Epidermal melanocyte (primary cell): ENCODE measurements around the gene ADARB1.

Source experiments
- DNase-seq: peaks from one replicate; pipeline ENCODE4 v3.0.0; 2011; ENCODE audit warnings: low spot score; ENCODE audit not compliant: insufficient read length

ADARB1 gene

DNA sequence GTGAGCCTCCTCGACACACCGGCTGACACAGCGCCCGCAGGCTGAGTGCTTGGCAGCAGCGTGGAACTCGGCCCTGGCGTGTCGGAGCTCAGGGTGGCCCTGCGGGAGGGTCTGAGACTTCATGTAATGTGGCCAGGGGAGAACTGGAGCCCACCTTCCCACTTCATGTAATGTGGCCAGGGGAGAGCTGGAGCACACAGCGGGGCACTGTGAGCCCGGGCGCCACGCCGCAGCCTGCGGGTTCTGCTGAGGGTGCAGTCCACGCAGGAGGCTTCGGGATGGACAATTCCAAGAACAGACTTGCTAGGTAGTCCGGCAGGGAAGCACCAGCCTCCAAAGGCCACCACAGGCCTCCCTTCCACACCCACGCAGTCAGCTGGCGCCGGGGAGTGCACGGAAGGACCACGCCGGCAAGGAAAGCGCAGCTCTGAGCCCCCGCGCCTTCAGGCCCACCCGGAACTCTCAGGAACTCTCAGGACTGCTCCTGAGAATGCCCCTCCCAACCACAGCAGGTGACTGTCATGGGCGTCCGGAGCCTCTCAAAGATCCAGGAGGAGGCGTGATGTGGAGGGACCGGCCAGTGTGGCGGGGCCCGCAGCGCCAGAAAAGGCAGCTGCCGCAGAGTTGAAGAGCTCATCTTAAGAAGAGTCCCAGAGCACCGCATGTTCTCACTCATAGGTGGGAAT lies 19.3 kb upstream of the ADARB1 start:
- no peak for DNase-seq

DNA sequence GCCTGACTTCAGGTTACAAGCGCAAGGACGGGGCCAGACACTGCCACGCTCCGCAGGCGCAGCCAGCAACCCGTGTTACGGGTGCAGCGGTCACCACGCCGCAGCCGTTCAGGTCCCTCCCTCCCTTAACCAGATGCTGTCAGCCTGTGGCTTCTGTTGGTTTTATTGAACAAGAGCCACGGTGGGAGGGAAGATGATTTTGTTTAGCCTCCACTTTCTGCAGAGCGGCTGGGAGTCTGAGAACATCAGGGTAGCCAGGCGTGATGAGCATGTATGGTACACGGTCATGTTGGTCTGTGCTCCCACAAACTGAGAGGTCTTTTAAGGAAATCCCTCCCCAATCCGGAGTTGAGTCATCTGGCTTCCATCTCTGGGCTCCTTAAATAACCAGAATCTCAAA lies 18.5 kb upstream of the ADARB1 start:
- no peak for DNase-seq

DNA sequence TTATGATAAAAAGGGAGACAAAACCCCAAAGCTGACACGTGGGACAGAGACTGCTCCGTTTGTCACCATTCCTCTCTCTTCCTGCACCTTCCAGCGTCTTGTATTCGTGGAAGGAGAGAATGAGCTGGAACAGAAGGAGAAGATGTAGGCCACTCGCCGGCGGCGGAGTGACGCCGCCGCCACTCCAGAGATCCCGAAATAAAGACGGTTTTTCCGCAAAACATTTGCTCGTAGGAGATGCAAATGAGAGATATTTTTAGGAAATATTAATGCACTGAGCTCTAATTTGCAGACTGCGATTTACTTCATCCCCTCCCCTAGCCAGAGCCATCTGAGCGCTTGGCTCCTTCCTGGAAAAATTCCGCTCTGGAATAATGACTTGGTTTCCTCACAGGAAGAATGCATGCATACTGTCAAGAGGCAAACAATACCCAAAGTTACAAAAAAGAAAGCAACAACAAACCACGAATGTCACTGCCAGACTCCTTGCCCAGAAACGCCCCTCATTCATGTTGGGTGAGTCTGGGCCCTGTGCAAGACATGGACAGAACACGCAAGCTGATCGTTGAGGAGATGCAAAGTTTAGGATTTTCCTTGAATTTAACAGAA lies 18.0 kb upstream of the ADARB1 start:
- no peak for DNase-seq

DNA sequence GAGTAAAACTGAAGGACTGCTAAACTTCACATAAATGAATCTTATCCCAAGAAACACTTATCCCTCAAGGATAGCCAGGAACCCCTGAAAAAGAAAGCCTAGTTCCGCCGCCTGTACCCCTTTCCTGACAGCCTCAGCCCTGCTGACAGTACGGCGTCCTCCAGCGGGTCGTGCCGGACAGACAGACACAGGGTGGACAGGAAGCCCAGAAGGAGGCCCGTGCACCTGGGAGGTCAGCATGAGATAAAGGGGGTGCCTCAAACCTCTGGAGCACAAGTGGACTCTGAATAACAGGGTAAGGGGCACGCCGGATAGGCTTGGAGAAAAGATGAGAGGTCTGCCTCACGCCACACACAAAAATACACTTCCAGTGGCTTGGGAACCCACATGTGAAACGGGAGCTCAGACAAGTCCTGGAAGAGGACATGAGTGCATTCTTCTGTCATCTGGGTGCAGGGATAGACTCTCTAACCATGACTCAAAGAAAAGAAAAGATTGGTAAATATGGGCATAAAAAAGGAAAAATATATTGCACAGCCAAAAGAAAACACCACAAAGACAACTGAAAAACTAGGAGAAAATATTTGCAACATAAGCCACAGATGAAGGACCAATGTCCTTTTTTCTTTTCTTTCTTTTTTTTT lies 17.3 kb upstream of the ADARB1 start:
- no peak for DNase-seq

DNA sequence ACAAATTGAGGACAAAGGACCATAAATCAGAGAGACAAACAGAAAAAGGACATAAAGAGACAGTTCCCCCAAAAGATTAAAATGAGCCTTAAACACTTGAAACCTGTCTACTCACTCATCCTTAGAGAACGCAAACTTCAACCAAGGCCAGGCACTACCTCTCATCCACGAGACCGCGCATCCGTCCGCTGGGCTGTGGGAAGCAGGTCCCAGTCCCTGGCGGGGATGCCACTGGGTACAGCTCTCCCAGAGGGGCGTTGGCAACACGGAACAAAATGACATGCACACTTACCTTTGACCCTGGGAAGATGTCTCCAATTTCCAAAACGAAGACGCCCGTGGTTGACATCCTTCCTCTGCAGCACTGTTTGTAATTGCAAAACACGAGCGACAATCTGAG lies 16.5 kb upstream of the ADARB1 start:
- no peak for DNase-seq

DNA sequence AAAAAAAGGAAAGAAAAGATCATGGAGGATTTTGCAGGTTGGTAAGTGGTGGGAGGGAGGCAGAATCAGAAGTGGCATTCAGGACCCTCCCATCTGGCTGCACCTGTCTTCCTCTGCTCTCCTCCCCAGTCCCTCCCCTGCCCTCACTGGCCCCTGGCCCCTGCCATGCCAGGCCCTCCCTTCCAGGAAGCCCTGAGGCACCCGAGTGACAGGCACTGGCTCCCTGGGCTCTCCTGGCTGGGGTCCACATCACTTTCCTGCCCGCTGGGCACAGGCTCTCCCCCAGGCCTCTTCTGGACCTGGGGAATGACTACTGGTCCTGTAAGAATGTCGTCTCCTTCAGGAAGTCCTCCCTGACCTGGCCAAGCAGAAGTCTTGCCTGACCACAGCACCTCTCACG lies 15.3 kb upstream of the ADARB1 start:
- DNase-seq = no peak

DNA sequence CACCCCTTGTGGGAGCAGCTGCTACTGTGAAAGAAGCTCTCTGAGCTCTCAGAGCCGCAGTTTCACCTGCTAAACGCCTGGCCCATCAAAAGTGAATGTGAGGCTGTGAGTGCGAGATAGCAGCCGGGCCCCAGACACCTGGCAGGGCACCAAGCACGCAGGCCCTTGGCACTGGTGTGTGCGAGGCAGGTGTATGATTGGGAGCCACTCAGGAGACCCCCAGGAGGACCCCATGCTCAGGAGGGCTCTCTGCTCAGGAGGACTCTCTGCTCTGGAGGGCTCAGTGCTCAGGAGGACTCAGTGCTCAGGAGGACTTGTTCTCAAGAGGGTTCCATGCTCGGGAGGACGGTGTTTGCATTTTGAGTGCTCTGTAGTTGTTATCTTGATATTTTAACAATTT lies 14.3 kb upstream of the ADARB1 start:
- DNase-seq = no peak

DNA sequence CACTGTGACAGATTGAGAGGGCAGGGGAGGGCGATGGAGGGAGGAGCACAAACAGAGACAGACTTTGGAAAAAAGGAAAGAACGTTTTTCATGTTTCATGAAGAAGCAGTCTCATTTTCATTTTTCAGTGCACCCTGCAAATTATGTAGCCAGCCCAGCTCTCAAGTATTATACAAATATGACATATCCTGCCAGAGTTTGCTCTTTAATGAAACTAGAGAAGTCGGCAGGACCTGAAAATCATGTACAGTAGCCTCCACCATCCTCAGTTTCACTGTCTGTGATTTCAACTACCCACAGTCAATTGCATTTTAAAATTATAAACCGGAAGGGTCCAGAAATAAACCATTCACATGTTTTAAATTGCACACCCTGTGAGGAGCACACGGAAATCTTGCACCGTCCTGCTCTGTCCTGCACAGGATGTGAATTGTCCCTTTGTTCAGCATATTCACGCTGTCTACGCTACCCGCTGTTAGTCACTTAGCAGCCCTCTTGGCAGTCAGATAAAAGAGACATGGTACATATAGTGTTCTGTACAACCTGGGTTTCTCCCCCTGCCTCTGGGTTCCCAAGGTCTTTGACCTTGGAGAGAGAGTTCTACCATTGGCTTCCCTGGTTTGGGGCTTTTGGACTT lies 13.6 kb upstream of the ADARB1 start:
- no peak for DNase-seq

DNA sequence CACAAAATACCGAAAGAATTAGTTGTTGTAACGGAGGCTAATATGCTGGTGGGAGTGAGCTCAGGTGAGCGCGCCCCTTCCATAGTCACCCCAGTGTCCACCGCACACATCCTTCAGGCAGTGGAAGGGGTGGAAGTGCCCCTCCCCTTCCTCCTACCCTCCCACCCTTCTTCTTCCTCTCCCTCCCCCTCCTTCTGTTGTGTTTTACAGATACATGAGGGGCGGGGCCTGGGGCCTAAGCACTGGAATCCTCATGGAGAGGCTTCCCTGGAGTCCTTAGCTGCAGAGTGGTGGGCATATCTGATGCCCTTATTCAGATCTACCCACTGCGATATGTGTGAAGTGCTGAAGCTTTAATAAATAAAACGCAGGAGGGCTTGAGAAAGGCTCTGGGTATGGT lies 10.3 kb upstream of the ADARB1 start:
- no peak for DNase-seq

DNA sequence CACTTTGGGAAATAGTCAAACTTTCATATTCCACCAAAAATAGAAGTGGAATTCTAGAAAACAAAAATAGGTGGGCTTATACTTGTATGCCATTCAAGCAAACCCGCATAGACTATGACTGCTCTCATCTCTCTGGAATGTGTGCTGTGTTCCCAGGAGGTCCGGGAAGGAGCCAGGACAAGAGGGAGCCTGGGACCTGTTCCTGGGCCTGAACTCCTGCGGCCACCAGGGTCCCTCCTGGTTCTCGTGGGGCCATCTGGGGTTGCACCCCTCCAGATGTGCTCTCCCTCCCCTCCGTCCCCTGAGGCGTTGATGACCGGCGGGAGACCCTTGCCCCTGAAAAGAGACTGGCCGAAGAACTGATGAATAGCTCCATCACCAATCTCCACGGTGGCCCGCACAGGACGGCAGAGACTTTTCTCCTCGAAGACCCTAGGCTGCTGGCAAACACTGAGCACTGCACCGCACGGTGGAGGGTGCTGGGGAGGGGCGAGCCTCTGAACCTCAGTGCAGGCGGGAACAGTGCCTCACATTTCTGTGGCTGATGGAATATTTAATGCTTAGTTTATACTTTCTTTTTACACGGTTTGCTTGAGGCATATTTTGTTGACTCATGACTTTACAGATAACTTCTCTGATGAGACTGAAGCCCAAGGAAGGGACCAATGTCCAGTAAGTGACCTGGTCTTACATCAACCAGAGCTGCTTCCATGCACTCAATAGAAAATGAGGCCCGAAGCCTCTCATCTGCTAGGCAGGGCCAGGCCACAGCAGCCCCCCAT lies 9.6 kb upstream of the ADARB1 start:
- DNase-seq = no peak

DNA sequence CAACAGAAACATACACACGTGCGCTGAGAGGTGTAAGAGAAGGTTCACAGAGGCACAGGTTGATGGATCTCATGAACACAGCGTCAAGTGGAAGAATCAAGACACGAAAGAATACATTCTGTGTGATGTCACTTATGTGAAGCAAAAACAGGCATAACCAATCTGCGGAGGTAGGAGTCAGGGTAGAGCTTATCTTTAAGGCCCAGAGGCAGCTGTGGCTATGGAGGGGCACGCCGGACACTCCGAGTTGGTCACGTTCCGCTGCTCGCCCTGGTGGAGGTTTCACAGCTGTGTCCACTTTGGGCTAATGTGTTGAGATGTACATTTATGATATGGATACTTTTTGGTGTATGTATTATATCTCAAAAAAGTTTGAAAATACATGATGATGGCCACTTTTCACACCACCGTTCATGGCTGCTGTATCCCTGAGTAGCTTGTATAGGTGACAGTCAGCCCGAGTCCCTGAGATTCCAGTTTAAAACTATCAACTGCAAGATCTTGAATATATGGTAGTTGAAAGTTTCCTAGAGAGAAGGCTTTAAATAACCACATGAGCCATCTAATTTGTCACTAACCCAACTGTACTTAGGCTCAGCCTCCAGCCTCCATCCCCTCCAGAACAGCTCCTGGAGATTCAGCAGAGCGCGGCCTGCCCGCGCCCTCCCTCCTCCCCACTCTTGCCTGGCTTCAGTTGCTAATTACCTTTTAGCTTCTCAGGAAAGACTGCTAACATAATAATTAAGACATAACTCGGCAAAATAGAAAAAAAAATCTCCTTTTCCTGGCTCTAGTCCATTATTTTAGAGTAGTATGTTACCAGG lies 6.7 kb upstream of the ADARB1 start:
- no peak for DNase-seq

DNA sequence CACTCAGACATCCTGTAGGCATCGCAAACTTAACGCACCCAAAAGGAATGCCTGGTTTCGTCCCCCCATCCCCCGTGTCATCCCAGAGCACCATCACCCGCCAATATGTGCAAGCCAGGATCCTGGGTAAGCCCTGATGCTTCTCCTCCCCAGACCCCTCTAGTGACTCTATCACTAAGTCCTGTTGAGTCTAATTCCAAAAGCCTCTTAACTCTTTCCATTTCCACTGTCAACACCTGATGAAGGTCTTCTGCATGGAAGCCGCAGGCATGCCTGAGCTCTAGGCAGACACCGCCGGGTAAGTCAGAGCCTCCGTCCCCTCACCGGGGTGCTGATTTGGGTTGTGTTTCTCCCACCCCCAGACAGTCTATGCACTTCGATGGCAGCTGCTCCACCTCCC lies 5.3 kb upstream of the ADARB1 start:
- no peak for DNase-seq

DNA sequence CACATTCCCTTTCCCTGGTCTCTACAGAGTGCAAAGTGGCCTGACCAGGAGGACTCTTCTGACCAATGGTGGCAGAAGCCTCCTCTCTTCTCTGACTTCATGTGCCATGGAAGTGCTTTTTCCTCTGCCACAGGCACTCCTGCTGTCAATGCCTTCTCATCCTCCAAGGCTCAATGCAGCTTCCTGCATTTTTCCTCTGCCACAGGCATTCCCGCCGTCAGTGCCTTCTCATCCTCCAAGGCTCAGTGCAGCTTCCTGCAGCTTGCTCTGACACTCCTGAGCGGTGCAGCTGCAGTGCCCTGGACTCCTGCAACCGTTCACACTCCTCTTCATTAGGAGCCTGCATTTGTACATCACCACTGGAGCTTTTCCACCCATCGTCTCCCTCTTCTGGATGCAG lies 4.7 kb upstream of the ADARB1 start:
- DNase-seq = no peak

DNA sequence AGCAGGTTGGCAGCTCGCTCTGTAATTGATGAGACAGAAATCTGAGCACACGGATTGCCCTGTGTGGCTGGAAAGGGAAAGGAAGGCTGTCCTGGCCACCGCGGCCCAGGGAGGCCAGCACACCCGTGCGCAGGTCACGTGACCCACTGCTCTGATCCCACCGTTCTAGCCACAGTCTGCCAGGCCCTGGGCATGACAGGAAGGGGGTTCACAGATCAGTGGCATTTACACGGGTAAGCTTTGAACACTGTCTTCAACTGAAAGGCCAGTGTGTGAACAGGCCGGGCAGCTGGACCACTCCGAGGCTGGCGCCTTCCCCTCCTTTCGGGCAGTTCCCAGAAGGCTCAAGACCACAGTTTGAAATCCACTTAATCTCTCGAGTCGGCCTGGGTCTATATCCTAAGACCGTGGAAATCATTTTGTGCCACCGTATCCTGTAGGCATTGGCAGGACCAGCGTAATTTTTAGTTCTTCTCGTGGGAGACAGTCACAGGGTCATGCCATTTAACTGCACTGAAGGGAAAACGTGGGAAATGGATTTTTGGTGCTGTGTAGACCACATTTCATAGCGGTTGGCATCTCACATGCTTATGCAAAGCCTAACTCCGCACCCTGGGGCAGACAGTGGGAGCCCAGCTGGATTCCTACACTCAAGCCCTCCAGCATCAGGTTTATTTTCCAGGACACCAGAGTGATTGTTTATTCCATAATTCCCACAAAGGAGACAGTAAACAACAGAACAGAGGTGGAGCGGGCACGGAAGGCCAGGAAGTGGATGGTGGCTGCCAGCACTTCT lies 3.1 kb upstream of the ADARB1 start:
- DNase-seq = no peak

DNA sequence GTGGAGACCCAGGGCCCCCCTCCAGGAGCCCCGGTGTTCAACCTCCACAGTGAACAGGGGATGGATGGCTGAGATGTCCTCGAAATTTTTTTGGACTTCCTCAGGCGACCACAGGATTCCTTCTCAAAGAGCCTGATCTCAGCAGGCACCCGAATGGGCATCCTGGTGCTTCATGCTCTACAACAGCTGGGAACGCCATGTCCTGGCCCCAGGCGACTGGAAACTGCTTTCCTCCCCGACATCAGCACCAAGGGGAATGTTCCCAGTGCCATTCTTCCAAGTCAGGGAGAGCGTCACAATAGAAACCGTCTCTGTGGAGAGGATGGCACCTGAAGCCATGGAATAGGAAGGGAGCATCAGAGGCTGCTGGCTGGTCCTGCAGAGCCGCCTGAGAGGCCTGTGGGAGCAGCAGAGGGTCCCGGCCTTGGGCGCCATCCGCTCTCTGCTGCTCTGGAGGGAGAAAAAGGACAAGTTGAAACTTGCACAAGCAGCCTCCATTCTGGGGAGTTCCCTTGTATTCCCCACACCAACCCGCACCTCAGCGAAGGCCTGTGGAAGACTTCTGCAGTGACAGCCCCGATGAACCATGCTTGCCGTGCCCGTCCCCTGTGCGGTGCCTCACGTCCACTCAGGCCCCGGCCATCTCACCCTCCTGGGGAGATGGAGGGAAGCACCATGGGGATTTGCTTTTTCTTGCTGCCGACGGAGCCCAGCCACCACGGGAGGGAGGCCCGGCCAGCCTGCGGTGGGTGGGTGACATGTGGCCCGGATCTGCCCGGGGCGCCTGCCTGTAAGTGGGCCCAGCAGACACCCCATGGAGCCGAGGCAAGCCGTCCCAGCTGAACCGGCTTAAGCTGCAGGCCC lies 2.3 kb upstream of the ADARB1 start:
- no peak for DNase-seq

DNA sequence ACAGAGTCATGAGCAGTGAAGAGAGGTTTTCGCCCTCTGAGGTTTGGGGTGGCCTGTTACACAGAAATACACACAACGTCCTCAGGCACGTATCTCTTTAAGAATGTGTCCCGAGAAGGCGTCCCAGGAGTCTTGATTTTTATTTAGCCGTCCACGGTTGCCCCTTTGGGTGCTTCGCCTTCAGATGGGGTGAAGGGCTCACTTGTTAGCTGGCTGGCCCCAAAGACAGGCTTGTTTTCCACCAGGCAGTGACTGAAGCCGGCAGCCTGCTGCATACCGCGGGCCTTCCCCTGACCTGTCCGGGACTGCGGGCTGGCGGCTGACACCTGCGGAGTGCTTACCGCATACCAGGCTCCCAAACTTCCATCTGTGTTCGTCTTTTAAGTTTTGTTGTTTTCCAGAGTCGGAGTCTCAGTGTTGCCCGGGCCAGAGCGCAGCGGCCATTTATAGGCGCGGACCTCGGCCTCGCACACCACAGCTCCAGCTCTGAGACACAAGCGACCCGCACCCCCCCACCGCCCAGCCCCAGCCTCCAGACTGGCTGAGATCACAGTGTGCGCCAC lies 1.6 kb upstream of the ADARB1 start:
- no peak for DNase-seq

DNA sequence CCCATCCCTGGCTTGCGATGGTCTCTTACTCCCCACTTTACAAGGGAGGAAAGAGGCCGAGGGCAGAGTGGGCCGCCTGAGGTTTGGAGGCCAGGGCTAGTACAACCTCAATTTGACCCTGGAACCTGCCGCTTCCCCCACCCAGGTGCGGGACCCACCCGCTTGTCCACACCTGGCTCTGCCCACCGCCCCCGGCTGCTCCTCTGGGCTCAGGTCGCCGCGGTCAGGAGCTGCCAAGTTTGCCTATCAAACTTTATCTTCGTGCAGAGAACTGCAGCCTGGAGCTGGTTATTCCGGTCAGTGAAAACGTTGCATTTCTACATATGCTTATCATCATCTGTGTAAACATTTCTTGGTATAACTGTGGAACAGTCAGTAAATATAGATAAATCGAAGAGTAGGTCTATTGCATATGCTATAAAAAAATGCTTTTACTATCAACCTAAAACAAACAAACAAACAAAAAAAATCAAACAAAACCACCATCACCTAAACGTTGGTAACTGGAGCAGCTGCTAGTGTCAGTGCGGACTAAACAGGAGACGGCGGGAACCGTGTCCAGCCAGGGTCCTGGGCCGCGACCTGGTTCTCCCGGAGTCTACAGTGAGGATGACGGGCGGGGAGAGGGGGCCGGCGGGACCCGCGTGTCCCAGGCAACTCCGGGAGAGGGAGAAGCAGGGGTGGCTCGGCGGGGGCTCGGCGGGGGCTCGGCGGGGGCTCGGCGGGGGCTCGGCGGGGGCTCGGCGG lies 906 bp upstream of the ADARB1 start:
- no peak for DNase-seq
